ENCODE data around the gene NPSR1.

DNA sequence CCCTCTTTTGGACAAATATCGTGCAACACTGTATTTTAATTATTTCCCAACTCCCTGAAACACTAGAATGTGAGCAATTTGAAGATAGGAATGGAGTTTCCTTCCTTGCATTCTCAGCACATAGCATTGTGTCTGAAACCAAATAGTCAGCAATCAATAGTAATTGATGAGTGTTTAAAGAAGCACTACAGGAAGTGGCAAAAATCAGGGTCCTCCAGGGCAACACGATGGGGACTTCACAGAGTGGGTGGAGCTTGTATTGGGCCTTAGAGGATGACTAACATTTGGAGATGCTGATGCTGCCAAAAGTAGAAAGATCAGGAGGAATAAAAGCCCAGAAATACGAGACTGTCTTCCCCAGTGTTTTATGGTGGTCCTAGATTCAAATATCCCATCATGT is 94.9 kb downstream of the NPSR1 start:
- TF ChIP-seq CTCF (IDR thresholded peaks at IDR 0.05; ENCODE audit: low read depth, low read length), result no peak
- no peak for TF ChIP-seq POLR2A (IDR thresholded peaks at IDR 0.05; ENCODE audit: extremely low read depth, insufficient read length)
- no peak for TF ChIP-seq MAX (IDR thresholded peaks at IDR 0.05; ENCODE audit: low read depth, low read length)
- no peak for TF ChIP-seq MYC (IDR thresholded peaks at IDR 0.05; ENCODE audit: low read depth, low read length)
